ENCODE measurements around the gene HNRNPA1. TPM values are rescaled to one million over a fixed set of nuclear protein-coding genes. Genes with fewer than 3 reads are reported as not detected.

The HNRNPA1 gene
- total and polyA plus RNA-seq, 9 of the 15 experiments (the other 6 are each of a cell fraction or from before 2014, with no cell fraction given) = 1,166 to 2,703 (median 1,815) TPM

DNA sequence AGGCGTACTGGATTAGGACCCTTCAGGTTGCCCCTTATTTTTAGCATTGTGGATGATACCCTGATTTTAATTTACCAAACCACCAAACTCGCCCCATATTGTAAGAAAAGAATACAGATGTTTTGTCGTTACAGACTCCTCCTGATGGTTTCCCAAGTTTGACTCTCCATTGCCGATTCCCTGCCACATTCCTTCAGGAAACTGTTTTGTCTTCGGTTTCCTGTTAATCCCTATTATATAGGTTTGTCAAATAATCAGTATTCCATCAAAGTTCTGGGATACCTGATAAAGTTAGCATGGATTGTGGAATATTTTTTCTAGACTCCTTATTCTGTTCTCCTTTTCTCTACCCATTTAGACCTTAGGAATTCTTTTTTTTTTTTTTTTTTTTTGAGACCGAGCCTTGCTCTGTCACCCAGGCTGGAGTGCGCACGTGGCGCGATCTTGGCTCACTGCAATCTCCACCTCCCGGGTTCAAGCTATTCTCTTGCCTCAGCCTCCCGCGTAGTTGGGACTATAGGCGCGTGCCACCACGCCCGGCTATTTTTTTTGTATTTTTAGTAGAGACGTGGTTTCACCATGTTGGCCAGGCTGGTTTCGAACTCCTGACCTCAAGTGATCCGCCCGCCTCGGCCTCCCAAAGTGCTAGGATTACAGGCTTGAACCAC lies 45.0 kb downstream of the HNRNPA1 start (continued):
- TF ChIP-seq, protein P1, sequence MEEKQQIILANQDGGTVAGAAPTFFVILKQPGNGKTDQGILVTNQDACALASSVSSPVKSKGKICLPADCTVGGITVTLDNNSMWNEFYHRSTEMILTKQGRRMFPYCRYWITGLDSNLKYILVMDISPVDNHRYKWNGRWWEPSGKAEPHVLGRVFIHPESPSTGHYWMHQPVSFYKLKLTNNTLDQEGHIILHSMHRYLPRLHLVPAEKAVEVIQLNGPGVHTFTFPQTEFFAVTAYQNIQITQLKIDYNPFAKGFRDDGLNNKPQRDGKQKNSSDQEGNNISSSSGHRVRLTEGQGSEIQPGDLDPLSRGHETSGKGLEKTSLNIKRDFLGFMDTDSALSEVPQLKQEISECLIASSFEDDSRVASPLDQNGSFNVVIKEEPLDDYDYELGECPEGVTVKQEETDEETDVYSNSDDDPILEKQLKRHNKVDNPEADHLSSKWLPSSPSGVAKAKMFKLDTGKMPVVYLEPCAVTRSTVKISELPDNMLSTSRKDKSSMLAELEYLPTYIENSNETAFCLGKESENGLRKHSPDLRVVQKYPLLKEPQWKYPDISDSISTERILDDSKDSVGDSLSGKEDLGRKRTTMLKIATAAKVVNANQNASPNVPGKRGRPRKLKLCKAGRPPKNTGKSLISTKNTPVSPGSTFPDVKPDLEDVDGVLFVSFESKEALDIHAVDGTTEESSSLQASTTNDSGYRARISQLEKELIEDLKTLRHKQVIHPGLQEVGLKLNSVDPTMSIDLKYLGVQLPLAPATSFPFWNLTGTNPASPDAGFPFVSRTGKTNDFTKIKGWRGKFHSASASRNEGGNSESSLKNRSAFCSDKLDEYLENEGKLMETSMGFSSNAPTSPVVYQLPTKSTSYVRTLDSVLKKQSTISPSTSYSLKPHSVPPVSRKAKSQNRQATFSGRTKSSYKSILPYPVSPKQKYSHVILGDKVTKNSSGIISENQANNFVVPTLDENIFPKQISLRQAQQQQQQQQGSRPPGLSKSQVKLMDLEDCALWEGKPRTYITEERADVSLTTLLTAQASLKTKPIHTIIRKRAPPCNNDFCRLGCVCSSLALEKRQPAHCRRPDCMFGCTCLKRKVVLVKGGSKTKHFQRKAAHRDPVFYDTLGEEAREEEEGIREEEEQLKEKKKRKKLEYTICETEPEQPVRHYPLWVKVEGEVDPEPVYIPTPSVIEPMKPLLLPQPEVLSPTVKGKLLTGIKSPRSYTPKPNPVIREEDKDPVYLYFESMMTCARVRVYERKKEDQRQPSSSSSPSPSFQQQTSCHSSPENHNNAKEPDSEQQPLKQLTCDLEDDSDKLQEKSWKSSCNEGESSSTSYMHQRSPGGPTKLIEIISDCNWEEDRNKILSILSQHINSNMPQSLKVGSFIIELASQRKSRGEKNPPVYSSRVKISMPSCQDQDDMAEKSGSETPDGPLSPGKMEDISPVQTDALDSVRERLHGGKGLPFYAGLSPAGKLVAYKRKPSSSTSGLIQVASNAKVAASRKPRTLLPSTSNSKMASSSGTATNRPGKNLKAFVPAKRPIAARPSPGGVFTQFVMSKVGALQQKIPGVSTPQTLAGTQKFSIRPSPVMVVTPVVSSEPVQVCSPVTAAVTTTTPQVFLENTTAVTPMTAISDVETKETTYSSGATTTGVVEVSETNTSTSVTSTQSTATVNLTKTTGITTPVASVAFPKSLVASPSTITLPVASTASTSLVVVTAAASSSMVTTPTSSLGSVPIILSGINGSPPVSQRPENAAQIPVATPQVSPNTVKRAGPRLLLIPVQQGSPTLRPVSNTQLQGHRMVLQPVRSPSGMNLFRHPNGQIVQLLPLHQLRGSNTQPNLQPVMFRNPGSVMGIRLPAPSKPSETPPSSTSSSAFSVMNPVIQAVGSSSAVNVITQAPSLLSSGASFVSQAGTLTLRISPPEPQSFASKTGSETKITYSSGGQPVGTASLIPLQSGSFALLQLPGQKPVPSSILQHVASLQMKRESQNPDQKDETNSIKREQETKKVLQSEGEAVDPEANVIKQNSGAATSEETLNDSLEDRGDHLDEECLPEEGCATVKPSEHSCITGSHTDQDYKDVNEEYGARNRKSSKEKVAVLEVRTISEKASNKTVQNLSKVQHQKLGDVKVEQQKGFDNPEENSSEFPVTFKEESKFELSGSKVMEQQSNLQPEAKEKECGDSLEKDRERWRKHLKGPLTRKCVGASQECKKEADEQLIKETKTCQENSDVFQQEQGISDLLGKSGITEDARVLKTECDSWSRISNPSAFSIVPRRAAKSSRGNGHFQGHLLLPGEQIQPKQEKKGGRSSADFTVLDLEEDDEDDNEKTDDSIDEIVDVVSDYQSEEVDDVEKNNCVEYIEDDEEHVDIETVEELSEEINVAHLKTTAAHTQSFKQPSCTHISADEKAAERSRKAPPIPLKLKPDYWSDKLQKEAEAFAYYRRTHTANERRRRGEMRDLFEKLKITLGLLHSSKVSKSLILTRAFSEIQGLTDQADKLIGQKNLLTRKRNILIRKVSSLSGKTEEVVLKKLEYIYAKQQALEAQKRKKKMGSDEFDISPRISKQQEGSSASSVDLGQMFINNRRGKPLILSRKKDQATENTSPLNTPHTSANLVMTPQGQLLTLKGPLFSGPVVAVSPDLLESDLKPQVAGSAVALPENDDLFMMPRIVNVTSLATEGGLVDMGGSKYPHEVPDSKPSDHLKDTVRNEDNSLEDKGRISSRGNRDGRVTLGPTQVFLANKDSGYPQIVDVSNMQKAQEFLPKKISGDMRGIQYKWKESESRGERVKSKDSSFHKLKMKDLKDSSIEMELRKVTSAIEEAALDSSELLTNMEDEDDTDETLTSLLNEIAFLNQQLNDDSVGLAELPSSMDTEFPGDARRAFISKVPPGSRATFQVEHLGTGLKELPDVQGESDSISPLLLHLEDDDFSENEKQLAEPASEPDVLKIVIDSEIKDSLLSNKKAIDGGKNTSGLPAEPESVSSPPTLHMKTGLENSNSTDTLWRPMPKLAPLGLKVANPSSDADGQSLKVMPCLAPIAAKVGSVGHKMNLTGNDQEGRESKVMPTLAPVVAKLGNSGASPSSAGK (IDR thresholded peaks at IDR 0.05) = peak; percentile 78
- TF ChIP-seq ELF2 (CRISPR knock-in tag; IDR thresholded peaks at IDR 0.05) (0 out of 2 replicates have a peak, but pooled peaks have one; percentile 61), ZC3H8 (IDR thresholded peaks at IDR 0.05) (0 out of 2 replicates have a peak, but pooled peaks have one; percentile 6), DMBX1 (CRISPR knock-in tag; IDR thresholded peaks at IDR 0.05; ENCODE audit: borderline replicate concordance) (0 out of 2 replicates have a peak, but pooled peaks have one; percentile 29)

All from K562 (cell line).